Measurements from ENCODE around the gene EXOC1L.

DNA sequence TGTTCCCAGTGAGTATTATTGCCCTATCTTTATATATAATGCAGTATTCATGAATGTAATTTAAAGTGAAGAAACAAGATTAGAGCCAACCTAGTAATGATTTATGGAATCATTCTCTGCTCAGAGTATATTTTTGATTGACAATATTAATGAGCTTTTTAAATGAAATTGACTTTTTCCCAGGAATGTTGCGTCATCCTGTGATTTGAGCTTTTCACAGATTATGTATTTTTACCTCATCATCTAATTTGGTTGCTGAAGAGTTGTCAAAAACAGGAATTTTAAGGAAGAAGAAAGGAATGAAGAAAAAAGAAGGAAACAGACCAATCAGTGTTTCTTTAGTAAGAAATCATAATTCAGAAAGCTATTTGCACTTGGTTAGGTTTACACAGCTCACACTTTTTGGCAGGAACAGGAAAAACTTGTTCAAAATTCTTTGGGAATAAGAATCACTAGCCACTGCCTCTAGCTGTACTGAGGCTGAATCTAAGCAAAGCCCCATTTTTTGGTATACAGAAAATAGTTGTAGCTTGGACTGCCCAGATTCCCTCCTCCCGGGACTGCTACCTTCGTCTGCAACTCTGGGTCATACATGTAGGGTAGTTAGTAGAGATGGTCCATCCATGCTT lies 61.2 kb downstream of the EXOC1L start:
- TF ChIP-seq, protein P1, sequence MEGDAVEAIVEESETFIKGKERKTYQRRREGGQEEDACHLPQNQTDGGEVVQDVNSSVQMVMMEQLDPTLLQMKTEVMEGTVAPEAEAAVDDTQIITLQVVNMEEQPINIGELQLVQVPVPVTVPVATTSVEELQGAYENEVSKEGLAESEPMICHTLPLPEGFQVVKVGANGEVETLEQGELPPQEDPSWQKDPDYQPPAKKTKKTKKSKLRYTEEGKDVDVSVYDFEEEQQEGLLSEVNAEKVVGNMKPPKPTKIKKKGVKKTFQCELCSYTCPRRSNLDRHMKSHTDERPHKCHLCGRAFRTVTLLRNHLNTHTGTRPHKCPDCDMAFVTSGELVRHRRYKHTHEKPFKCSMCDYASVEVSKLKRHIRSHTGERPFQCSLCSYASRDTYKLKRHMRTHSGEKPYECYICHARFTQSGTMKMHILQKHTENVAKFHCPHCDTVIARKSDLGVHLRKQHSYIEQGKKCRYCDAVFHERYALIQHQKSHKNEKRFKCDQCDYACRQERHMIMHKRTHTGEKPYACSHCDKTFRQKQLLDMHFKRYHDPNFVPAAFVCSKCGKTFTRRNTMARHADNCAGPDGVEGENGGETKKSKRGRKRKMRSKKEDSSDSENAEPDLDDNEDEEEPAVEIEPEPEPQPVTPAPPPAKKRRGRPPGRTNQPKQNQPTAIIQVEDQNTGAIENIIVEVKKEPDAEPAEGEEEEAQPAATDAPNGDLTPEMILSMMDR (IDR thresholded peaks at IDR 0.05): no peak
- TF ChIP-seq EZH2 (IDR thresholded peaks at IDR 0.05; ENCODE audit: borderline replicate concordance, insufficient read depth, low read depth, low read length, poor library complexity, severe bottlenecking): no peak
